ENCODE results near the gene TRABD2A. TPM values are rescaled to one million over a fixed set of nuclear protein-coding genes. Genes with fewer than 3 reads are reported as not detected.

Gene TRABD2A
- total and polyA plus RNA-seq, 9 of the 15 experiments (the other 6 are each of a cell fraction or from before 2014, with no cell fraction given): 0.07 to 0.45 (median 0.25) TPM

DNA sequence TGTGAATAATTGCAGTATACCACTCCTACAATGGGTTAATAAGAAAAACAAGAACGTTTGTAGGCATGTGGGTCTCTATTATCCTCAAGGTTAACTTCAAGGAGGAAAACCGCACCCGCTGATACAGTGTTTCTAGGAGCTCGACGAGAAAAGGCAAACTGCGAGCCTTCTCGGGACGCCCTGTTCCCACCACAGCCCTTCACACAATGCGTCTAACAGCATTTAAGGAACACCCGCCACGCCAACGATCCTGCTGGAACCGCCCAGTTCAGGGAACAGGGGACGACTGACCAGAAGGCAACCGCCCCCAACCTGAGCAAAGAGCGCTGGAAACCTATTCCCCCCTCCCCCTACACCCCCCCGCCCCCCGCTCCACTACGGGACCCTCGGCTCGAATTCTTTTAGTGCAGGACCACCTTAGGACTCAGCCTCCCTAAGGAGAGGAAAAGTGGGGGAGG, 23.9 kb upstream of the TRABD2A start (continued):
- TF ChIP-seq CBX8 (IDR thresholded peaks at IDR 0.05; ENCODE audit: borderline replicate concordance, extremely low read depth, low read depth, low read length, poor library complexity, severe bottlenecking): no peak
- no peak for TF ChIP-seq ZSCAN32 (CRISPR knock-in tag; IDR thresholded peaks at IDR 0.05)
- TF ChIP-seq, protein P1, sequence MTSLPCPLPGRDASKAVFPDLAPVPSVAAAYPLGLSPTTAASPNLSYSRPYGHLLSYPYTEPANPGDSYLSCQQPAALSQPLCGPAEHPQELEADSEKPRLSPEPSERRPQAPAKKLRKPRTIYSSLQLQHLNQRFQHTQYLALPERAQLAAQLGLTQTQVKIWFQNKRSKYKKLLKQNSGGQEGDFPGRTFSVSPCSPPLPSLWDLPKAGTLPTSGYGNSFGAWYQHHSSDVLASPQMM (CRISPR knock-in tag; IDR thresholded peaks at IDR 0.05): no peak
- peak; percentile 17 for TF ChIP-seq NEUROD1 (IDR thresholded peaks at IDR 0.05; ENCODE audit: borderline replicate concordance, low read depth, low read length, partially characterized antibody)
- peak; percentile 77 for TF ChIP-seq ZNF589 (CRISPR knock-in tag; IDR thresholded peaks at IDR 0.05; ENCODE audit: low read depth)
- TF ChIP-seq ZNF282 (CRISPR knock-in tag; IDR thresholded peaks at IDR 0.05): no peak
- TF ChIP-seq, protein P2, sequence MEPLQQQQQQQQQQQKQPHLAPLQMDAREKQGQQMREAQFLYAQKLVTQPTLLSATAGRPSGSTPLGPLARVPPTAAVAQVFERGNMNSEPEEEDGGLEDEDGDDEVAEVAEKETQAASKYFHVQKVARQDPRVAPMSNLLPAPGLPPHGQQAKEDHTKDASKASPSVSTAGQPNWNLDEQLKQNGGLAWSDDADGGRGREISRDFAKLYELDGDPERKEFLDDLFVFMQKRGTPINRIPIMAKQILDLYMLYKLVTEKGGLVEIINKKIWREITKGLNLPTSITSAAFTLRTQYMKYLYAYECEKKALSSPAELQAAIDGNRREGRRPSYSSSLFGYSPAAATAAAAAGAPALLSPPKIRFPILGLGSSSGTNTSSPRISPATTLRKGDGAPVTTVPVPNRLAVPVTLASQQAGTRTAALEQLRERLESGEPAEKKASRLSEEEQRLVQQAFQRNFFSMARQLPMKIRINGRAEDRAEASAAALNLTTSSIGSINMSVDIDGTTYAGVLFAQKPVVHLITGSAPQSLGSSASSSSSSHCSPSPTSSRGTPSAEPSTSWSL (CRISPR knock-in tag; IDR thresholded peaks at IDR 0.05; ENCODE audit: borderline replicate concordance): no peak
- TF ChIP-seq JUNB (CRISPR knock-in tag; conservative IDR thresholded peaks at IDR 0.05): no peak
- peak; percentile 64 for TF ChIP-seq TAF1 (IDR thresholded peaks at IDR 0.05; ENCODE audit: control insufficient read depth, extremely low read depth, insufficient read depth, low read length, severe bottlenecking)
- TF ChIP-seq PHF20 (IDR thresholded peaks at IDR 0.05; ENCODE audit: partially characterized antibody): no peak
- TF ChIP-seq JUN (IDR thresholded peaks at IDR 0.05; ENCODE audit: borderline replicate concordance, low read depth, low read length): no peak
- no peak for TF ChIP-seq JUN (CRISPR knock-in tag; IDR thresholded peaks at IDR 0.05; ENCODE audit: borderline replicate concordance)
- TF ChIP-seq, protein P3, sequence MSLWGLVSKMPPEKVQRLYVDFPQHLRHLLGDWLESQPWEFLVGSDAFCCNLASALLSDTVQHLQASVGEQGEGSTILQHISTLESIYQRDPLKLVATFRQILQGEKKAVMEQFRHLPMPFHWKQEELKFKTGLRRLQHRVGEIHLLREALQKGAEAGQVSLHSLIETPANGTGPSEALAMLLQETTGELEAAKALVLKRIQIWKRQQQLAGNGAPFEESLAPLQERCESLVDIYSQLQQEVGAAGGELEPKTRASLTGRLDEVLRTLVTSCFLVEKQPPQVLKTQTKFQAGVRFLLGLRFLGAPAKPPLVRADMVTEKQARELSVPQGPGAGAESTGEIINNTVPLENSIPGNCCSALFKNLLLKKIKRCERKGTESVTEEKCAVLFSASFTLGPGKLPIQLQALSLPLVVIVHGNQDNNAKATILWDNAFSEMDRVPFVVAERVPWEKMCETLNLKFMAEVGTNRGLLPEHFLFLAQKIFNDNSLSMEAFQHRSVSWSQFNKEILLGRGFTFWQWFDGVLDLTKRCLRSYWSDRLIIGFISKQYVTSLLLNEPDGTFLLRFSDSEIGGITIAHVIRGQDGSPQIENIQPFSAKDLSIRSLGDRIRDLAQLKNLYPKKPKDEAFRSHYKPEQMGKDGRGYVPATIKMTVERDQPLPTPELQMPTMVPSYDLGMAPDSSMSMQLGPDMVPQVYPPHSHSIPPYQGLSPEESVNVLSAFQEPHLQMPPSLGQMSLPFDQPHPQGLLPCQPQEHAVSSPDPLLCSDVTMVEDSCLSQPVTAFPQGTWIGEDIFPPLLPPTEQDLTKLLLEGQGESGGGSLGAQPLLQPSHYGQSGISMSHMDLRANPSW (CRISPR knock-in tag; IDR thresholded peaks at IDR 0.05): no peak
- TF ChIP-seq RBFOX2 (IDR thresholded peaks at IDR 0.05; ENCODE audit: low read depth, low read length): no peak
- no peak for TF ChIP-seq ZNF551 (CRISPR knock-in tag; IDR thresholded peaks at IDR 0.05)
